SH-SY5Y (cell line): Measurements from ENCODE around the gene ZNF579.

Experiments
- GATA2 ChIP-seq: IDR thresholded peaks from 2 replicates; pipeline ENCODE4 v1.6.1; 2011; ENCODE audit warnings: mild to moderate bottlenecking, low read depth, low read length
- GATA3 ChIP-seq: IDR thresholded peaks from 2 replicates; pipeline ENCODE4 v1.6.1; 2011; ENCODE audit warnings: low read depth, mild to moderate bottlenecking, low read length, moderate library complexity

The ZNF579 gene

GRCh38 chr19:55617426-55617825, 36.8 kb upstream of the ZNF579 start:
- TF ChIP-seq GATA2 = no peak
- no peak for TF ChIP-seq GATA3

- TF ChIP-seq GATA2 (no peak), GATA3 (no peak)
These were observed 35.8 kb upstream of the ZNF579 start for GRCh38 chr19:55616395-55616875.

DNA sequence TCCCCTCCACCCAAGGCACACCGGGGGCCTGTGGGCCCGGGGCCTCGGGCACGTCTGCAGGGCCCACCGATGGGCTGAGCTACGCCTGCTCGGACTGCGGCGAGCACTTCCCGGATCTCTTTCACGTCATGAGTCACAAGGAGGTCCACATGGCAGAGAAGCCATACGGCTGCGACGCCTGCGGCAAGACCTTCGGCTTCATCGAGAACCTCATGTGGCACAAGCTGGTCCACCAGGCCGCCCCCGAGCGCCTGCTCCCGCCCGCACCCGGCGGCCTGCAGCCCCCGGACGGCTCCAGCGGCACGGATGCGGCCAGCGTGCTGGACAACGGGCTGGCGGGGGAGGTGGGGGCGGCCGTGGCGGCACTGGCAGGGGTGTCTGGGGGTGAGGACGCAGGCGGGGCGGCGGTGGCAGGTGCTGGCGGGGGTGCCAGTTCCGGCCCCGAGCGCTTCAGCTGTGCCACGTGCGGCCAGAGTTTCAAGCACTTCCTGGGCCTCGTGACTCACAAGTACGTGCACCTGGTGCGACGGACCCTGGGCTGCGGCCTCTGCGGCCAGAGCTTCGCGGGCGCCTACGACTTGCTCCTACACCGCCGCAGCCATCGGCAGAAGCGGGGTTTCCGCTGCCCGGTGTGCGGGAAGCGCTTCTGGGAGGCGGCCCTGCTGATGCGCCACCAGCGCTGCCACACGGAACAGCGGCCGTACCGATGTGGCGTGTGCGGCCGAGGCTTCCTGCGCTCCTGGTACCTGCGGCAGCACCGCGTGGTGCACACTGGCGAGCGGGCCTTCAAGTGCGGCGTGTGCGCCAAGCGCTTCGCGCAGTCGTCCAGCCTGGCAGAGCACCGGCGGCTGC, 35.1 kb upstream of the ZNF579 start:
- no peak for TF ChIP-seq GATA3
- no peak for TF ChIP-seq GATA2

DNA sequence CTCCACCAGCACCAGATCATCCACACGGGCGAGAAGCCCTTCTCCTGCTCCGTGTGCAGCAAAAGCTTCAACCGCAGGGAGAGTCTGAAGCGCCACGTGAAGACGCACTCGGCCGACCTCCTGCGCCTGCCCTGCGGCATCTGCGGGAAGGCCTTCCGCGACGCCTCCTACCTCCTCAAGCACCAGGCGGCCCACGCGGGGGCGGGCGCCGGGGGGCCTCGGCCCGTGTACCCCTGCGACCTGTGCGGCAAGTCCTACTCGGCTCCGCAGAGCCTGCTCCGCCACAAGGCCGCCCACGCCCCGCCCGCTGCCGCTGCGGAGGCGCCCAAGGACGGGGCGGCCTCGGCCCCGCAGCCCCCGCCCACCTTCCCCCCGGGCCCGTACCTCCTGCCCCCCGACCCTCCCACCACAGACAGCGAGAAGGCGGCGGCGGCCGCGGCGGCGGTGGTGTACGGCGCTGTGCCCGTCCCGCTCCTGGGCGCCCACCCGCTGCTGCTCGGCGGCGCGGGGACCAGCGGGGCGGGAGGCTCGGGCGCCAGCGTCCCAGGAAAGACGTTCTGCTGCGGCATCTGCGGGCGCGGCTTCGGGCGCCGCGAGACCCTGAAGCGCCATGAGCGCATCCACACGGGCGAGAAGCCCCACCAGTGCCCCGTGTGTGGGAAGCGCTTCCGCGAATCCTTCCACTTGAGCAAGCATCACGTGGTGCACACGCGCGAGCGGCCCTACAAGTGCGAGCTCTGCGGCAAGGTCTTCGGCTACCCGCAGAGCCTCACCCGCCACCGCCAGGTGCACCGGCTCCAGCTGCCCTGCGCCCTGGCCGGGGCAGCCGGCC, 34.3 kb upstream of the ZNF579 start:
- no peak for TF ChIP-seq GATA3
- no peak for TF ChIP-seq GATA2

DNA sequence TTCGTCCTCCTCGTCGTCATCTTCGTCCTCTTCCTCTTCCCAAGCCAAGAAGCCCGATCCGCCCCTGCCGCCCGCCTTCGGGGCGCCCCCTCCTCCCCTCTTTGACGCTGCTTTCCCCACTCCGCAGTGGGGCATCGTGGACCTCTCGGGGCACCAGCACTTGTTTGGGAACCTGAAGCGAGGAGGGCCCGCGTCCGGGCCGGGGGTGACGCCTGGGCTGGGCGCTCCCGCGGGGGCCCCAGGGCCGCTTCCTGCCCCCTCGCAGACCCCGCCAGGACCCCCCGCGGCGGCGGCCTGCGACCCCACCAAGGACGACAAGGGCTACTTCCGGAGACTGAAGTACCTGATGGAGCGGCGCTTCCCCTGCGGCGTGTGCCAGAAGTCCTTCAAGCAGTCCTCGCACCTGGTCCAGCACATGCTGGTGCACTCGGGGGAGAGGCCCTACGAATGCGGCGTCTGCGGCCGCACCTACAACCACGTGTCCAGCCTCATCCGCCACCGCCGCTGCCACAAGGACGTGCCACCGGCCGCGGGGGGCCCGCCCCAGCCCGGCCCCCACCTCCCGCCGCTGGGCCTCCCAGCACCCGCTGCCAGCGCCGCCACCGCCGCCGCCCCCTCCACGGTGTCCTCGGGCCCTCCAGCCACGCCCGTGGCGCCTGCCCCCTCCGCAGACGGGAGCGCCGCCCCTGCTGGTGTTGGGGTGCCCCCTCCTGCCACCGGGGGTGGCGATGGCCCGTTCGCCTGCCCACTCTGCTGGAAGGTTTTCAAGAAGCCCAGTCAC, 33.5 kb upstream of the ZNF579 start:
- TF ChIP-seq GATA3 = no peak

- TF ChIP-seq GATA3 (no peak), GATA2 (no peak)
These were observed 32.7 kb upstream of the ZNF579 start for GRCh38 chr19:55613396-55613795.

DNA sequence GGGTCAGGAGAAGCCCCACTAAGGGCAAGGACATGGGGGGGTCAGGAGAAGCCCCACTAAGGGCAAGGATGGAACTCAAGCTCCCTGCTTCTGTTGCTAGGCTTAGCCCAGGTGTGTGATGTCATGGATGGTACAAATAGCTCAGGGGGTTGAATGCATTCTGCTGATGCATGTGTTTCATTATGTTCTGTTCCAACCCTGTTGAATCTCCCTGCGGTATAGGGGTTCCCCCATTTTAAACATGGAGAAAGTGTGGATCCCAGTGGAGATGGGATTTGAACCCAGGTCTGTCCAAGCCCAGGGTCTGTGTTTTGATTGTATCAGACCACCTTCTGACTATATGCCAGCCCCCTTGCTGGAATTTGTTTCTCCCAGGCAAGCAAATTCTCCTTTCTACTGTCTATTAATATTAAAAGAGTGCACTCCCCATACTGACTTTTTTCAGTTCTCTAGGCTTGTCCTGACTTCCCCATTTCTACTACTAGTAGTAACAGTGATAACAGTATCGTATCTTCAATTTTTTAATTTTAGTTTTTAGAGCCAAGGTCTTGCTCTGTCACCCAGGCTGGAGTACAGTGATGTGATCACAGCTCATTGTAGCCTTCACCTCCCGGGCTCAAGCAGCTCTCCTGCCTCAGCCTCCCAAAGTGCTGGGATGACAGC, 31.5 kb upstream of the ZNF579 start:
- TF ChIP-seq GATA2 = no peak
- TF ChIP-seq GATA3 = no peak

- no peak for TF ChIP-seq GATA2
- no peak for TF ChIP-seq GATA3
These were observed 30.8 kb upstream of the ZNF579 start for GRCh38 chr19:55611300-55611982.

DNA sequence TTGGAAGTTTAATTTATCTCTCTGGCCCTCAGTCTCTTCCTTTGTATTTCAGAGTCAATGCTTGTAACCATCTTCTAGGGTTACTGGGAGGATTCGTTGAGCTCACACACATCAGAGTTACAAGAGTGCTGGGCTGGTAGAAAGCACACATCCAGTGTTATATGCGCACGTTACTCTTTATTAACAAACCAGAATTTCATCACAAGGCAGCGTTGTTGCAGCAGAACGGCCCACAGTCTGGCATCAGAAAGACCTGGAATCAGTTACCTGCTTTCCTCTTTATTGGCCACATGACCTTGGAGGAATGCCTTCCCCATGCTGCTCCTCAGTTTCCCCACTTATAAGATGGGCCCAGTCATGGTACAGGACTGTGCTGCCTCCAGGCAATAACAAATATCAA, 28.7 kb upstream of the ZNF579 start:
- no peak for TF ChIP-seq GATA2
- no peak for TF ChIP-seq GATA3

DNA sequence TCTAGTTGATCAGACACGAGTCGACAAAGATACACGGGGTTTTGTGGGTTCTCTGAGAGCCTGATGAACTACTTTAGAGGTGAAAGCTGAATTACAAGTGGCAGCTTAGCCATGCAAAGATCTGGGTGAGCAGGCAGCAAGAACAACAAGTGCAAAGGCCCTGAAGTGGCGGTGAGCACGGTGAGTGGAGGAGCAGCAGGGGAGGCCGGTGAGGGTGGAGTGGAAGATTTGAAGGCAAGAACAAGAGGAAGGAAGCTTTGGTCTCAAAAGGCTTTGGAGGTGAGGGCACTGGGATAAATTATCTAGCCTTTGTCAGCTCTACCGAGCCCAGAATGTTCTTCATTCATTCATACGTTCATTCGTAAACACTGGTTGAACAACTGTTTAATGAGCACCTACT, 26.2 kb upstream of the ZNF579 start:
- no peak for TF ChIP-seq GATA3
- no peak for TF ChIP-seq GATA2

DNA sequence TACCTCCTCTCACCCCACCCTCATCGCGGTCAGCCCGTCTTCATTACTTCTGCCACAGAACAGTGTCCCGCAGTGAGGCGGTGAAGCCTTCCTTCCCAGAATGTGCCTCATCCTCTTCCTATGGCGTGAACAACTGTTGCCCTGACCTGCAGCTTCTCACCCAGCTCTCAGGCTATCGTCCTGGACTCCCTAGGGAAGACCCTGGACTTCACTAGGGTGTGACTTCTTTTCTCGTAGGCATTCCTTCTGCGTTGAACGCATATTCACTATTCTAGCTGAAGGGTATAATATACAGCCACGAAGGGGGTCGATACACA, 25.8 kb upstream of the ZNF579 start:
- TF ChIP-seq GATA3 (no peak), GATA2 (no peak)

GRCh38 chr19:55605637-55606470, 25.2 kb upstream of the ZNF579 start, which contains the start of gene ZNF865:
TSS of gene ZNF865 (plus strand) at chr19:55605647. CDS start at chr19:55613619, 7,972 bp downstream.
- TF ChIP-seq GATA2 = no peak

DNA sequence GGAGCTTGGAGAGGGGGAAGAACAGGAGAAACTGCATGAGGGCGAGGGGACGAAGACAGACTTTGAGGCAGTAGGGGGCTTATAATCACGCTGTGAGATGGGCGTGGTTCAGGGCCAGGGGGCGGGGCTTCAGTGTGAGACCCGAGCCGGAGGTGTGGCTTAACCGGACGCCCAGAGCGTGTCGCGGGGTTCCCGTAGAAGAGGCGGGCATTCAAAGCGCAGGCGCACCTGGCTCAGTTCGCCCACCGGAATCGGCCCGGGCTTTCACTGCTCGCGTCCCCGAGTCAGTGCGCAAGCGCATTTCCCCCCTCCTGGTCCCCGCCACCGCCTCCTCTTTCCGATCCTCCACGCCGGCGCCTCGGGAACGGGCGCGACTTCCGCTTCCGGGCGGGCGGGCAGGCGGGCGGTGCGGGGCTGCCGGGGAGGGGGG, 24.6 kb upstream of the ZNF579 start:
- no peak for TF ChIP-seq GATA3
- no peak for TF ChIP-seq GATA2
